Fibroblast of skin of left biceps (primary cell): Measurements from ENCODE around the gene CEP131.
"Not testable (repeated sequence)": the region's sequence is repeated elsewhere in the genome, so short reads cannot be mapped to it uniquely, and the experiment has no call there.

ENCODE experiments used
- DNase-seq, 2 experiments: peaks; one replicate each; pipeline ENCODE4 v3.0.0-alpha.2; 2013; ENCODE audit warnings: low read depth in 2 of 2

Gene CEP131

GRCh38 chr17:81166033-81166492 lies 56.7 kb downstream of the CEP131 start, which contains the start of gene AATK:
TSS of gene AATK (minus strand) at chr17:81166221. CDS start at chr17:81165992, 229 bp downstream.
- no peak for DNase-seq

- DNase-seq = no peak
Measured at GRCh38 chr17:81165246-81166032, 57.3 kb downstream of the CEP131 start, which contains the start of gene PVALEF. TSS of gene PVALEF (plus strand) at chr17:81165507. CDS start at chr17:81181227, 15,720 bp downstream.

GRCh38 chr17:81164371-81165245 lies 58.2 kb downstream of the CEP131 start:
- DNase-seq = no peak

- DNase-seq = no peak
Measured at GRCh38 chr17:81163703-81164370, 58.9 kb downstream of the CEP131 start.

- no peak for DNase-seq
Measured at GRCh38 chr17:81163051-81163695, 59.6 kb downstream of the CEP131 start.

GRCh38 chr17:81162491-81162890 lies 60.3 kb downstream of the CEP131 start:
- no peak for DNase-seq

- no peak for DNase-seq
Measured at GRCh38 chr17:81161972-81162371, 60.8 kb downstream of the CEP131 start.

GRCh38 chr17:81161536-81161935 lies 61.2 kb downstream of the CEP131 start:
- no peak for DNase-seq

- no peak for DNase-seq
Measured at GRCh38 chr17:81160747-81161453, 61.9 kb downstream of the CEP131 start.

- DNase-seq = no peak
Measured at GRCh38 chr17:81160306-81160705, 62.5 kb downstream of the CEP131 start.

GRCh38 chr17:81159611-81160265 lies 63.0 kb downstream of the CEP131 start:
- DNase-seq = no peak

- no peak for DNase-seq
Measured at GRCh38 chr17:81158688-81159590, 63.8 kb downstream of the CEP131 start.

GRCh38 chr17:81157848-81158687 lies 64.7 kb downstream of the CEP131 start:
- no peak for DNase-seq

- no peak for DNase-seq
Measured at GRCh38 chr17:81156866-81157805, 65.6 kb downstream of the CEP131 start.

- DNase-seq = no peak
Measured at GRCh38 chr17:81154961-81155360, 67.8 kb downstream of the CEP131 start.

GRCh38 chr17:81154016-81154415 lies 68.7 kb downstream of the CEP131 start:
- not testable (repeated sequence) for DNase-seq

- DNase-seq = no peak
Measured at GRCh38 chr17:81153340-81153803, 69.4 kb downstream of the CEP131 start.
